ENCODE measurements around the gene UQCC2. TPM values are rescaled to one million over a fixed set of nuclear protein-coding genes. Genes with fewer than 3 reads are reported as not detected.

Gene UQCC2
- polyA plus RNA-seq, result 10 to 100 TPM; 56.1 to 93.7 TPM

- H3K9me3 ChIP-seq (ENCODE audit: control insufficient read depth in 2 of 2, insufficient read depth in 1 of 2, low read depth in 1 of 2, low read length in 1 of 2), result no peaks in the 10 kb centered on the region
- H3K4me3 ChIP-seq (ENCODE audit: low read depth in 1 of 2, low read length in 2 of 2), result peak within 1 kb of the TSS; percentile 78 to 93
- peaks cover 0 to 4% of the 10 kb centered on the region in 2 donors for H3K36me3 ChIP-seq (ENCODE audit: control insufficient read depth in 2 of 2, insufficient read depth in 2 of 2, low read length in 1 of 2)
- H3K4me1 ChIP-seq (ENCODE audit: control insufficient read depth in 2 of 2, insufficient read depth in 2 of 2, low read length in 1 of 2), result peaks cover 2 to 4% of the 10 kb centered on the region in 2 donors
- no peaks in the 10 kb centered on the region for H3K27me3 ChIP-seq (ENCODE audit: control insufficient read depth in 1 of 2, insufficient read depth in 2 of 2, low read length in 2 of 2)
- H3K27ac ChIP-seq (ENCODE audit: low read depth in 2 of 2, low read length in 1 of 2), result peak within 1 kb of the TSS; percentile 96 to 99
- WGBS, 2 donors, result 1 to 2% methylated on average over 68 to 73 of the region's 73 CpGs
These were observed at the start of gene UQCC2 for GRCh38 chr6:33711140-33712129. Gene UQCC2 (minus strand): TSS chr6:33711700. CDS start chr6:33711686, 14 bp downstream.

- 87% methylated on average over 9 of the region's 9 CpGs for WGBS, 2 donors
- Histone ChIP-seq H3K27ac (ENCODE audit: low read depth in 2 of 2, low read length in 1 of 2) (no peak overlapping the region), H3K4me3 (ENCODE audit: low read depth in 1 of 2, low read length in 2 of 2) (no peak overlapping the region)
These were observed 48.6 kb upstream of the UQCC2 start for GRCh38 chr6:33759887-33760629.

GRCh38 chr6:33758815-33759216, 47.3 kb upstream of the UQCC2 start:
- no peak overlapping the region for H3K27ac ChIP-seq (ENCODE audit: low read depth in 2 of 2, low read length in 1 of 2)
- H3K9me3 ChIP-seq (ENCODE audit: control insufficient read depth in 2 of 2, insufficient read depth in 1 of 2, low read depth in 1 of 2, low read length in 1 of 2), result no peaks in the 10 kb centered on the region
- H3K4me3 ChIP-seq (ENCODE audit: low read depth in 1 of 2, low read length in 2 of 2), result no peak overlapping the region
- H3K27me3 ChIP-seq (ENCODE audit: control insufficient read depth in 1 of 2, insufficient read depth in 2 of 2, low read length in 2 of 2), result no peaks in the 10 kb centered on the region
- 39 to 42% methylated on average over 7 of the region's 7 CpGs for WGBS, 2 donors
- H3K4me1 ChIP-seq (ENCODE audit: control insufficient read depth in 2 of 2, insufficient read depth in 2 of 2, low read length in 1 of 2), result no peaks in the 10 kb centered on the region
- H3K36me3 ChIP-seq (ENCODE audit: control insufficient read depth in 2 of 2, insufficient read depth in 2 of 2, low read length in 1 of 2), result no peaks in the 10 kb centered on the region

More at GRCh38 chr6:33759887-33760629, 48.6 kb upstream of the UQCC2 start:
- no peaks in the 10 kb centered on the region for H3K9me3 ChIP-seq (ENCODE audit: control insufficient read depth in 2 of 2, insufficient read depth in 1 of 2, low read depth in 1 of 2, low read length in 1 of 2)
- H3K27me3 ChIP-seq (ENCODE audit: control insufficient read depth in 1 of 2, insufficient read depth in 2 of 2, low read length in 2 of 2), result no peaks in the 10 kb centered on the region
- no peaks in the 10 kb centered on the region for H3K4me1 ChIP-seq (ENCODE audit: control insufficient read depth in 2 of 2, insufficient read depth in 2 of 2, low read length in 1 of 2)
- H3K36me3 ChIP-seq (ENCODE audit: control insufficient read depth in 2 of 2, insufficient read depth in 2 of 2, low read length in 1 of 2), result no peaks in the 10 kb centered on the region

GRCh38 chr6:33757906-33758305, 46.4 kb upstream of the UQCC2 start:
- 78 to 86% methylated on average over 10 of the region's 10 CpGs for WGBS, 2 donors
- H3K27ac ChIP-seq (ENCODE audit: low read depth in 2 of 2, low read length in 1 of 2), result no peak overlapping the region

GRCh38 chr6:33757113-33757512, 45.6 kb upstream of the UQCC2 start:
- WGBS, 2 donors, result 78 to 81% methylated on average over 3 of the region's 3 CpGs
- Histone ChIP-seq H3K27me3 (ENCODE audit: control insufficient read depth in 1 of 2, insufficient read depth in 2 of 2, low read length in 2 of 2) (no peaks in the 10 kb centered on the region), H3K9me3 (ENCODE audit: control insufficient read depth in 2 of 2, insufficient read depth in 1 of 2, low read depth in 1 of 2, low read length in 1 of 2) (no peaks in the 10 kb centered on the region), H3K27ac (ENCODE audit: low read depth in 2 of 2, low read length in 1 of 2) (no peak overlapping the region), H3K4me3 (ENCODE audit: low read depth in 1 of 2, low read length in 2 of 2) (no peak overlapping the region), H3K36me3 (ENCODE audit: control insufficient read depth in 2 of 2, insufficient read depth in 2 of 2, low read length in 1 of 2) (no peaks in the 10 kb centered on the region), H3K4me1 (ENCODE audit: control insufficient read depth in 2 of 2, insufficient read depth in 2 of 2, low read length in 1 of 2) (peaks cover 2 to 4% of the 10 kb centered on the region in 2 donors)

More at GRCh38 chr6:33757906-33758305, 46.4 kb upstream of the UQCC2 start:
- no peaks in the 10 kb centered on the region for H3K9me3 ChIP-seq (ENCODE audit: control insufficient read depth in 2 of 2, insufficient read depth in 1 of 2, low read depth in 1 of 2, low read length in 1 of 2)
- H3K36me3 ChIP-seq (ENCODE audit: control insufficient read depth in 2 of 2, insufficient read depth in 2 of 2, low read length in 1 of 2), result no peaks in the 10 kb centered on the region
- no peak overlapping the region for H3K4me3 ChIP-seq (ENCODE audit: low read depth in 1 of 2, low read length in 2 of 2)
- H3K27me3 ChIP-seq (ENCODE audit: control insufficient read depth in 1 of 2, insufficient read depth in 2 of 2, low read length in 2 of 2), result no peaks in the 10 kb centered on the region
- no peaks in the 10 kb centered on the region for H3K4me1 ChIP-seq (ENCODE audit: control insufficient read depth in 2 of 2, insufficient read depth in 2 of 2, low read length in 1 of 2)

GRCh38 chr6:33756211-33756954, 44.9 kb upstream of the UQCC2 start:
- no peaks in the 10 kb centered on the region for H3K9me3 ChIP-seq (ENCODE audit: control insufficient read depth in 2 of 2, insufficient read depth in 1 of 2, low read depth in 1 of 2, low read length in 1 of 2)

GRCh38 chr6:33755070-33755869, 43.8 kb upstream of the UQCC2 start:
- Histone ChIP-seq H3K4me3 (ENCODE audit: low read depth in 1 of 2, low read length in 2 of 2) (no peak overlapping the region), H3K27me3 (ENCODE audit: control insufficient read depth in 1 of 2, insufficient read depth in 2 of 2, low read length in 2 of 2) (no peaks in the 10 kb centered on the region), H3K27ac (ENCODE audit: low read depth in 2 of 2, low read length in 1 of 2) (no peak overlapping the region), H3K4me1 (ENCODE audit: control insufficient read depth in 2 of 2, insufficient read depth in 2 of 2, low read length in 1 of 2) (peaks cover 5 to 7% of the 10 kb centered on the region in 2 donors), H3K9me3 (ENCODE audit: control insufficient read depth in 2 of 2, insufficient read depth in 1 of 2, low read depth in 1 of 2, low read length in 1 of 2) (no peaks in the 10 kb centered on the region), H3K36me3 (ENCODE audit: control insufficient read depth in 2 of 2, insufficient read depth in 2 of 2, low read length in 1 of 2) (no peaks in the 10 kb centered on the region)
- WGBS, 2 donors, result 78 to 82% methylated on average over 13 of the region's 13 CpGs

More at GRCh38 chr6:33756211-33756954, 44.9 kb upstream of the UQCC2 start:
- Histone ChIP-seq H3K27me3 (ENCODE audit: control insufficient read depth in 1 of 2, insufficient read depth in 2 of 2, low read length in 2 of 2) (no peaks in the 10 kb centered on the region), H3K4me1 (ENCODE audit: control insufficient read depth in 2 of 2, insufficient read depth in 2 of 2, low read length in 1 of 2) (peaks cover 5 to 7% of the 10 kb centered on the region in 2 donors), H3K27ac (ENCODE audit: low read depth in 2 of 2, low read length in 1 of 2) (no peak overlapping the region), H3K4me3 (ENCODE audit: low read depth in 1 of 2, low read length in 2 of 2) (no peak overlapping the region), H3K36me3 (ENCODE audit: control insufficient read depth in 2 of 2, insufficient read depth in 2 of 2, low read length in 1 of 2) (no peaks in the 10 kb centered on the region)
- 81 to 83% methylated on average over 12 of the region's 12 CpGs for WGBS, 2 donors

- no peaks in the 10 kb centered on the region for H3K9me3 ChIP-seq (ENCODE audit: control insufficient read depth in 2 of 2, insufficient read depth in 1 of 2, low read depth in 1 of 2, low read length in 1 of 2)
- H3K4me3 ChIP-seq (ENCODE audit: low read depth in 1 of 2, low read length in 2 of 2), result no peak overlapping the region
- H3K36me3 ChIP-seq (ENCODE audit: control insufficient read depth in 2 of 2, insufficient read depth in 2 of 2, low read length in 1 of 2), result no peaks in the 10 kb centered on the region
- no peak overlapping the region for H3K27ac ChIP-seq (ENCODE audit: low read depth in 2 of 2, low read length in 1 of 2)
- no peaks in the 10 kb centered on the region for H3K27me3 ChIP-seq (ENCODE audit: control insufficient read depth in 1 of 2, insufficient read depth in 2 of 2, low read length in 2 of 2)
- 85 to 87% methylated on average over 11 of the region's 11 CpGs for WGBS, 2 donors
- H3K4me1 ChIP-seq (ENCODE audit: control insufficient read depth in 2 of 2, insufficient read depth in 2 of 2, low read length in 1 of 2), result peaks cover 5 to 7% of the 10 kb centered on the region in 2 donors
These were observed 42.7 kb upstream of the UQCC2 start for GRCh38 chr6:33754222-33754621.

Measured in esophagus (tissue), 2 donors.